Psoas muscle (tissue), 8 donors: Measurements from ENCODE around the gene CFAP92. TPM values are rescaled to one million over a fixed set of nuclear protein-coding genes. Genes with fewer than 3 reads are reported as not detected.

ENCODE experiments used
- ATAC-seq, 4 donors: fragments of 200-7000 bp; cut with Tn5 transposase; one replicate each; pipeline ENCODE4 v1.9.1; 2020; ENCODE audit warnings: moderate library complexity in 3 of 4, mild to moderate bottlenecking in 2 of 4
- DNase-seq, 2 donors: peaks; one replicate each; pipeline ENCODE4 v3.0.0-alpha.2; 2020
- H3K27ac ChIP-seq: fragments of 200-600 bp; one replicate; pipeline ENCODE4 v1.8.0; 2022
- H3K27me3 ChIP-seq, 3 donors: fragments of 200-600 bp in 1 of 3; one replicate each; pipeline versions ENCODE4 v1.6.1 to v1.8.0; 2013 to 2022; ENCODE audit warnings: low read length in 2 of 3, mild to moderate bottlenecking in 2 of 3, moderate library complexity in 1 of 3; ENCODE audit not compliant: insufficient read depth in 3 of 3
- H3K36me3 ChIP-seq, 2 donors: fragments of 200-600 bp in 1 of 2; one replicate each; pipeline versions ENCODE4 v1.6.1 to v1.8.0; 2013 to 2022; ENCODE audit warnings: low read depth in 1 of 2, mild to moderate bottlenecking in 1 of 2, moderate library complexity in 1 of 2; ENCODE audit not compliant: insufficient read depth in 1 of 2
- H3K4me1 ChIP-seq: fragments of 200-600 bp; one replicate; pipeline ENCODE4 v1.8.0; 2022
- H3K4me3 ChIP-seq: fragments of 200-600 bp; one replicate; pipeline ENCODE4 v1.8.0; 2022; ENCODE audit warnings: mild to moderate bottlenecking
- H3K9me3 ChIP-seq: fragments of 200-600 bp; one replicate; pipeline ENCODE4 v1.8.0; 2022
- CTCF ChIP-seq: fragments of 200-600 bp; IDR thresholded peaks from one replicate; pipeline ENCODE4 v1.8.0; 2022; ENCODE audit warnings: antibody characterized with exemption
- WGBS, 3 donors: extraction: QIAGEN DNeasy Blood & Tissue Kit; methylation state at CpG; one replicate each; pipeline versions ENCODE4 v1.1.6 to v1.1.7; 2013; 5-methylcytosine and 5-hydroxymethylcytosine counted together
- intact Hi-C, 2 donors: fragments of 100-400 bp; cut with DNase I; formaldehyde crosslinking; loops; one replicate each; pipeline versions ENCODE4 v1.11.0 to v1.14.2; 2022
- polyA plus RNA-seq, 3 donors: library from polyadenylated mRNA; stranded (reverse); fragments of 200-250 nt; gene quantifications; one replicate each; pipeline ENCODE4 v1.2.3, GENCODE V29; 2013
- total RNA-seq, 4 donors: library from RNA; stranded (reverse); fragmentation: NEBNext Ultra II Directional in 2 of 4; extraction: Animal tissue kit (Norgen Biotek cat#: 25700) in 2 of 4; gene quantifications; one replicate each; pipeline versions ENCODE4 v1.2.1 to v1.2.4, GENCODE V29; 2021 to 2023
- donor health status: healthy with polysubstance abuse.
- donor health status: DM: no; HTN: no; CAD: no; lungs with moderate emphysema.
- donor health status: Bipolar disorder and iron deficiency.
- donor health status: healthy.
- donor health status: DM: yes; HTN: yes; CAD: no.
- donor health status: DM: no; HTN: no; CAD: no.
- donor health status: DM: no; HTN: no; CAD: no.
- donor health status: DM: yes; HTN: yes; CAD: no.

CFAP92 gene
- total and polyA plus RNA-seq, 7 donors = 0.07 to 0.86 (median 0.15) TPM

GRCh38 chr3:129026728-129027543 lies 33.1 kb upstream of the CFAP92 start:
- Histone ChIP-seq H3K4me1 (peaks cover 7% of the 10 kb centered on the region), H3K27me3 (no peaks in the 10 kb centered on the region), H3K36me3 (no peaks in the 10 kb centered on the region), H3K4me3 (peak overlapping the region; percentile 68), H3K27ac (no peak overlapping the region), H3K9me3 (peaks cover 3% of the 10 kb centered on the region)
- peak; percentile 88 to 94 for DNase-seq
- WGBS, 3 donors = 7 to 9% (median 7%) methylated on average over 53 to 54 of the region's 54 CpGs
- peak; percentile 62 for TF ChIP-seq CTCF
- intact Hi-C loops = no loop called here
- peak; percentile 96 to 98 (median 96) for ATAC-seq

DNA sequence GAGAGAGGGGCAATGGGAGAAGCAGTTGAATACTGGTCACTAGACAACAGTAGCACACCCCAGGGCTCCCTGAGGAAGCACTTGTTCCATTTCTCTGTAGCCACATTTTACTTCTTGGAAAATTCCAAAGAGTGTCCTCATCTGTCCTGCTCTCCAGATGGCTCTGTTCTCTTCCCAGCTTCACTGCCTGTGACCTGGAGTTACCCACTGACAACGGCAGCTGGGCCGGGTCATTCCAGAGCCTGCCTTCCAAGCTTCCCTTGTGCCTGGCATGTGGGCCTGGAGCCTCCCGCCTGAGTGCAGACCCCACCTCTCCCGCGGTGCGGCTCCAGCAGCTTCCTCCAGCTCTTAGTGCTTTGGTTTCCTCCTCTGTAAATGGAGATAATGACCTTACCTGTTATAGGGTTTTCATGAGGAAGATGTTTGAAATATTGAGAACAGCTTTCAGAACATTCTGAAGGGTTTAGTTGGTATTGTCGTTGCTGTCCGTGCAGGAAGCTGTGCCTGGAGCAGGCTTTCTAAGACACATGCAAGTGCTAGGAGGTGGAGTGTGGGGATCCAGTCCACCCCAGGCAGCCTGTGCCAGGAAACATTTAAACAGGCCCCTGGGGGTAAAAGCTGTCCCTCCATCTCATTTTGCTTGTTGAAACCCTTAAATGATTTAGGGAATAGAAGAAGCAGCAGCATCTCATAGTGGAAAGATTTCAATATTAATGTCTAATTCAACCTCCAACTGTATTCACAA lies 32.0 kb upstream of the CFAP92 start:
- no peaks in the 10 kb centered on the region for H3K27me3 ChIP-seq
- peaks cover 7% of the 10 kb centered on the region for H3K4me1 ChIP-seq
- DNase-seq (peak; percentile 58 to 79), ATAC-seq (peak in 3 of 4 donors; percentile 24 to 61 (median 47))
- no peak overlapping the region for H3K27ac ChIP-seq
- H3K9me3 ChIP-seq = peaks cover 3% of the 10 kb centered on the region
- intact Hi-C loops = no loop called here
- no peak for TF ChIP-seq CTCF
- H3K36me3 ChIP-seq = no peaks in the 10 kb centered on the region
- H3K4me3 ChIP-seq = no peak overlapping the region
- WGBS, 3 donors = 9 to 10% (median 9%) methylated on average over 8 of the region's 8 CpGs

DNA sequence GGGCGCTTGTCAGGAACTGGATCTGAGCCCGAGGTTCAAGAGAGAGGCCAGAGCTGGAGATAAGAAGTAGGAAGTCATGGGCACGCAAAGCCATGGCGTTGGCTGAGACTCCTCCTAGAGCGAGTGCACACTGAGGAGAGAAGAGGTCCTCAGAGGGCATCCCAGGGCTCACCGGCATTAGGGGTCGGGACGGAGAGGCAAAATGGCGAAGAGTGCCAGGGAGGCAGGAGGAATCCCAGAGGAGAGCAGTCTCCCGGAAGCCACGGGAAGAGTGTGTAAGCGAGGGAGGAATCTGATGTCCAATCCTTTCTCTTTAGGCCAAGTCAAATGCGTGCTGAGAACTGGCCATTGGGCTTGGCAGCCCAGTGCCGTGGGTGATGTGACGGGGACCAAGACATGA lies 31.2 kb upstream of the CFAP92 start:
- no peak for ATAC-seq
- Histone ChIP-seq H3K9me3 (peaks cover under 1% of the 10 kb centered on the region), H3K27me3 (no peaks in the 10 kb centered on the region), H3K27ac (no peak overlapping the region), H3K4me3 (no peak overlapping the region), H3K36me3 (no peaks in the 10 kb centered on the region), H3K4me1 (peaks cover 7% of the 10 kb centered on the region)
- WGBS, 3 donors = 44 to 63% (median 45%) methylated on average over 15 of the region's 15 CpGs
- intact Hi-C loops = no loop called here
- DNase-seq = no peak
- TF ChIP-seq CTCF = no peak

DNA sequence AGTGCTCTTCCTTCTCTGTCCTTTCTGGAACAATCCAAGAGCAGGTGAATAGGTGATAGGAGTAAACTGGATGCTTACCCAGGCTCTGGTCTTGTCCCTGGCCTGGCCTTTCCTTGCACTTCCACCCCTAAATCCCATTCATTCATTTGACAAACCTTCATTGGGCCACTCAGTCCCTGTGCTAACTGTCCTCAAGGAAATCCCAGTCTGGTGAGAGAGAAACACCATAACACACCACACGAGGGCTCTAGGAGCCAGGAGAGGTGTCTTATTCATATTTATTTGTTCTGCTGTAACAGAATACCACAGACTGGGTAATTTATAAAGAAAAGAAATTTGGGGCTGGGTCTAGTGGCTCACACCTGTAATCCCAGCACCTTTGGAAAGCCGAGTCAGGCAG lies 30.0 kb upstream of the CFAP92 start:
- Histone ChIP-seq H3K27ac (no peak overlapping the region), H3K4me3 (no peak overlapping the region), H3K4me1 (peaks cover 7% of the 10 kb centered on the region), H3K9me3 (no peaks in the 10 kb centered on the region), H3K27me3 (no peaks in the 10 kb centered on the region), H3K36me3 (no peaks in the 10 kb centered on the region)
- TF ChIP-seq CTCF = no peak
- DNase-seq (no peak), ATAC-seq (no peak)
- 74 to 90% (median 85%) methylated on average over 2 of the region's 2 CpGs for WGBS, 3 donors
- intact Hi-C loops = no loop called here
